Measurements from ENCODE around the gene VTA1. TPM values are rescaled to one million over a fixed set of nuclear protein-coding genes. Genes with fewer than 3 reads are reported as not detected.
A peak's percentile ranks its signal among the peaks of the same experiment; 100 is the strongest.
"Not testable (repeated sequence)": the region's sequence is repeated elsewhere in the genome, so short reads cannot be mapped to it uniquely, and the experiment has no call there.

Gene VTA1
- total RNA-seq, 1 donor from 2014 or later, result 41.9 TPM

DNA sequence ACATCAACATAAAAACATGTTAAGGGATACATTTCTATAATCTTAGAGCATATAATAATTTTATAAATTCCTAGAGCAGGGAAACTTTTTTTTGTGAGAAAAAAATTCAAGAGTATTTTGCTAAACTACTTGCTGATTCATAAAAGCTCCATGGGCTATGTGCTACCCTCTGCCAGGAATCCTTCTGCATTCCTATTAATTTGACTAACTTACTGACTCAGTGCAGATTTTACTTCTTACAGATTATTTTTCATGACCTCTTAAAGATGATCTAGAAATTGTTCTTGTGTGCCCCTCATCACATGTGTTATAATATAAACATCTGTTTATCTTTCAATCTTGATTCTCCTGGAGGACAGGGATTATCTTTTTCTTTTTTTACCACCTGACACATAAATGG is 5.7 kb downstream of the VTA1 start:
- no peaks in the 10 kb centered on the region for H3K27me3 Mint-ChIP-seq (ENCODE audit: unreplicated experiment)
- TF ChIP-seq, protein P1, sequence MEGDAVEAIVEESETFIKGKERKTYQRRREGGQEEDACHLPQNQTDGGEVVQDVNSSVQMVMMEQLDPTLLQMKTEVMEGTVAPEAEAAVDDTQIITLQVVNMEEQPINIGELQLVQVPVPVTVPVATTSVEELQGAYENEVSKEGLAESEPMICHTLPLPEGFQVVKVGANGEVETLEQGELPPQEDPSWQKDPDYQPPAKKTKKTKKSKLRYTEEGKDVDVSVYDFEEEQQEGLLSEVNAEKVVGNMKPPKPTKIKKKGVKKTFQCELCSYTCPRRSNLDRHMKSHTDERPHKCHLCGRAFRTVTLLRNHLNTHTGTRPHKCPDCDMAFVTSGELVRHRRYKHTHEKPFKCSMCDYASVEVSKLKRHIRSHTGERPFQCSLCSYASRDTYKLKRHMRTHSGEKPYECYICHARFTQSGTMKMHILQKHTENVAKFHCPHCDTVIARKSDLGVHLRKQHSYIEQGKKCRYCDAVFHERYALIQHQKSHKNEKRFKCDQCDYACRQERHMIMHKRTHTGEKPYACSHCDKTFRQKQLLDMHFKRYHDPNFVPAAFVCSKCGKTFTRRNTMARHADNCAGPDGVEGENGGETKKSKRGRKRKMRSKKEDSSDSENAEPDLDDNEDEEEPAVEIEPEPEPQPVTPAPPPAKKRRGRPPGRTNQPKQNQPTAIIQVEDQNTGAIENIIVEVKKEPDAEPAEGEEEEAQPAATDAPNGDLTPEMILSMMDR (IDR thresholded peaks at IDR 0.05), result no peak
- H3K36me3 Mint-ChIP-seq (ENCODE audit: unreplicated experiment), result peaks cover 2% of the 10 kb centered on the region
- DNase-seq (ENCODE audit: extremely low spot score, unreplicated experiment), result no peak
- H3K27ac Mint-ChIP-seq (ENCODE audit: unreplicated experiment), result no peak overlapping the region
- no peaks in the 10 kb centered on the region for H3K9me3 Mint-ChIP-seq (ENCODE audit: unreplicated experiment)
- H3K4me1 Mint-ChIP-seq (ENCODE audit: unreplicated experiment), result peaks cover 33% of the 10 kb centered on the region
- H3K4me3 Mint-ChIP-seq (ENCODE audit: unreplicated experiment), result no peak overlapping the region

DNA sequence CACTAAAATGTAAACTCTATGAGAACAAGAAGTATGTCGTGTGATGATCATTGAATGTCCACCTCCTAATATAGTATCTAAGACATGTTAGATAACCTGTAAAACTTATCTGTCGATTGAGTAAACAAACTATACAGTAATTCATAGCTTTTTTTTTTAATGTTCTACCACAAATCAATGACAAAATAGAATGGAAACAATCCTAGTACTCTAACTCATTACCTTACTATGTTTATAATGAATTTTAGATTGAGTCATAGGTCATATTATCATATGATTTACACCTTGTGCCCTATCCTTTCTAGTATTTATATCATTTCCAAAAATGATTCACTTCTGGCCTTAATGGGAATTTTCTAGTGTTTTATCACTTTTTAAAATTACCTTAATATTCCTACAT is 6.1 kb downstream of the VTA1 start:
- H3K4me1 Mint-ChIP-seq (ENCODE audit: unreplicated experiment), result peaks cover 28% of the 10 kb centered on the region
- H3K27me3 Mint-ChIP-seq (ENCODE audit: unreplicated experiment), result no peaks in the 10 kb centered on the region
- H3K36me3 Mint-ChIP-seq (ENCODE audit: unreplicated experiment), result peaks cover 2% of the 10 kb centered on the region
- TF ChIP-seq, protein P1 (IDR thresholded peaks at IDR 0.05), result no peak
- H3K27ac Mint-ChIP-seq (ENCODE audit: unreplicated experiment), result no peak overlapping the region
- DNase-seq (ENCODE audit: extremely low spot score, unreplicated experiment), result no peak
- no peak overlapping the region for H3K4me3 Mint-ChIP-seq (ENCODE audit: unreplicated experiment)
- no peaks in the 10 kb centered on the region for H3K9me3 Mint-ChIP-seq (ENCODE audit: unreplicated experiment)

DNA sequence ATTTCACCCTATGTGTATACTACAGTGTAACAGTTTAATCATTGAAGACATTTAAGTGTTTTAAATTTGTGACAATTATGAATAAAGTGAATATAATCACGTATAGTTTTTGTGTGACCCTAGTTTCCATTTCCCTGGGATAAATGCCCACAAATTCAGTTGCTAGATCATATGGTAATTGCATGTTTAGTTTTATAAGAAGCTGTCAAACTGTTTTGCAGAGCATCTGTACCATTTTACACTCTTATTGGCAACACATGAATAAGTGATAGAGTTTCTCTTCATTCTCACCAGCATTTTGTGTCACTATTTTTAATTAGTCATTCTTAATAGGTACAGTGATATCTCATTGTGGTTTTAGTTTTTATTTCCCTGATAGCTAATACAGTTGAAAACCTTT is 7.3 kb downstream of the VTA1 start:
- Mint-ChIP-seq H3K9me3 (ENCODE audit: unreplicated experiment) (no peaks in the 10 kb centered on the region), H3K36me3 (ENCODE audit: unreplicated experiment) (peaks cover 2% of the 10 kb centered on the region), H3K27ac (ENCODE audit: unreplicated experiment) (no peak overlapping the region), H3K4me1 (ENCODE audit: unreplicated experiment) (peaks cover 19% of the 10 kb centered on the region), H3K4me3 (ENCODE audit: unreplicated experiment) (no peak overlapping the region), H3K27me3 (ENCODE audit: unreplicated experiment) (no peaks in the 10 kb centered on the region)
- TF ChIP-seq, protein P1 (IDR thresholded peaks at IDR 0.05), result no peak
- no peak for DNase-seq (ENCODE audit: extremely low spot score, unreplicated experiment)

DNA sequence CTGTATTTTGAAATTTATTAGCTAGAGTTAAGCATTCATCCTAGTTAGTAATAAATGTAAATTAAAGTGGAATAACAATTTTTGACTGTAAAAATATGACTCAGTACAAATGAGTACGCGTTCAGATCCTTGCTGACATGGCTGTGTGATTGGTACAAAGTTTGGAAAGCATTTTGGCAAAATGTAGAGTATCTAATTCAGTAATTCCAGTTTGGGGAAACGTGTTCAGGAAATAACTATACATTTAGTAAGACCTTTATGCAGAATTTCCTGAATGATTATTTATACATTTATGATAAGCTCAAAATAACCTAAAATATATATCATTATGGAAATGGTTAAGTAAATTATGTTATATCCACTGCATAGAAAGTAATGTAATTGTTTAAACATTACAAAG is 8.0 kb downstream of the VTA1 start:
- H3K4me1 Mint-ChIP-seq (ENCODE audit: unreplicated experiment), result peaks cover 13% of the 10 kb centered on the region
- no peak overlapping the region for H3K4me3 Mint-ChIP-seq (ENCODE audit: unreplicated experiment)
- peaks cover 2% of the 10 kb centered on the region for H3K36me3 Mint-ChIP-seq (ENCODE audit: unreplicated experiment)
- no peak for DNase-seq (ENCODE audit: extremely low spot score, unreplicated experiment)
- TF ChIP-seq, protein P1 (IDR thresholded peaks at IDR 0.05), result no peak
- no peaks in the 10 kb centered on the region for H3K9me3 Mint-ChIP-seq (ENCODE audit: unreplicated experiment)
- no peak overlapping the region for H3K27ac Mint-ChIP-seq (ENCODE audit: unreplicated experiment)
- H3K27me3 Mint-ChIP-seq (ENCODE audit: unreplicated experiment), result no peaks in the 10 kb centered on the region

DNA sequence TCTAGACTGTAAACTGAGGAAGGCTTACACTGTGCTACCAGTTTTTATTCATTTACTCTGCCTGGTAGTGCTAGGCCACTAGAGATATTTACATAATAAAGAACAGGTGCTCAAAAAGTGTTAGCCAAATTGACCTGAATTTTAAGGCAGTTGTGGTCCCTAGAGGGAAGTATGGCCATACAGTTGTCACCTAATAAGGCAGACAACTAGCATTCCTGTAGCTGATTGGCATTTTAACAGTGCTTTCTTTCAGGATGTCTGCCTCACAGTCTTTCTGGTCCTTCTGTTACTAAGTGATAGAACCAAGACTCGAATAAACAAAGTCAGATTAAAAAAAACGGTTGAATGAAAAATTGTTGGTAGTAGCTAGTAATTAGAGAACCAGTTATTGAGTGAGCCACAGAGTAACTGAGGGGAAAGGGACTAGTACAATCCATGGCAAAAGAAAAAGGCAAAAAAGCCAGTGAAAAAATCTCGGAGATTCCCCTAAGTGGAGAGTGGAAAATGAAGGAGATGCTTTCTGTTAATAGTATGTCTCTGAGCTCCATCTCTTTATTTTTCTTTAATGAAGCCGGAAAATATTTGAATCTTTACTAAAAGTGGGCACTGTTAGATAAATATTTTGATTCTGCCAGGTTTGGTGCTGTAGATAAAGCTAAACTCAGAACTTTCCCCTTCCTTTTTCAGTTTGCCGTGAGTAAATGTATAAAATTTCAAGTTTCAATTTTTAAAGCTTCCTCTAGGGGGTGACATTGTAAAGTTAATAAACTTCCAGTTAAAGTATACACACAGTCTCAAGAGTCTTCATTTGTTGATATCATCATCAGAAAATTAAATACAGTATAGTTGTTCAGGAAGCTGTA is 9.1 kb downstream of the VTA1 start:
- Mint-ChIP-seq H3K27ac (ENCODE audit: unreplicated experiment) (peak overlapping the region; percentile 48), H3K4me3 (ENCODE audit: unreplicated experiment) (peak overlapping the region; percentile 12), H3K4me1 (ENCODE audit: unreplicated experiment) (peaks cover 13% of the 10 kb centered on the region), H3K27me3 (ENCODE audit: unreplicated experiment) (no peaks in the 10 kb centered on the region), H3K36me3 (ENCODE audit: unreplicated experiment) (no peaks in the 10 kb centered on the region), H3K9me3 (ENCODE audit: unreplicated experiment) (no peaks in the 10 kb centered on the region)
- TF ChIP-seq, protein P1 (IDR thresholded peaks at IDR 0.05), result peak; percentile 57
- no peak for DNase-seq (ENCODE audit: extremely low spot score, unreplicated experiment)

DNA sequence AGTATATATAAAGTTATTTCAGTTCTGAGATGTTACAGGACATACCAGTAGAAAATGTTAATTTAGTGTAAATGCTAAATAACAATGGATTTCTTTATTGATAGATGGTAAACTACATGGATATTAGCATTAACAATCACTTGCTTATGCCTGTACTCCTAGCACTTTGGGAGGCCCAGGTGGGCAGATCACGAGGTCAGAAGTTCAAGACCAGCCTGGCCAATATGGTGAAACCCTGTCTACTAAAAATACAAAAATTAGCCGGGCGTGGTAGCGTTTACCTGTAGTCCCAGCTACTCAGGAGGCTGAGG is 9.7 kb downstream of the VTA1 start:
- not testable (repeated sequence) for H3K27ac Mint-ChIP-seq (ENCODE audit: unreplicated experiment); H3K9me3 Mint-ChIP-seq (ENCODE audit: unreplicated experiment); H3K4me3 Mint-ChIP-seq (ENCODE audit: unreplicated experiment); H3K36me3 Mint-ChIP-seq (ENCODE audit: unreplicated experiment); DNase-seq (ENCODE audit: extremely low spot score, unreplicated experiment); H3K27me3 Mint-ChIP-seq (ENCODE audit: unreplicated experiment)
- peaks cover 13% of the 10 kb centered on the region for H3K4me1 Mint-ChIP-seq (ENCODE audit: unreplicated experiment)
